ENCODE data around the gene CALY. TPM values are rescaled to one million over a fixed set of nuclear protein-coding genes. Genes with fewer than 3 reads are reported as not detected.

Gene CALY
- total RNA-seq, 1 donor from 2014 or later: 1.5 TPM

GRCh38 chr10:133303206-133303605 is 33.5 kb downstream of the CALY start:
- TF ChIP-seq, protein P1, sequence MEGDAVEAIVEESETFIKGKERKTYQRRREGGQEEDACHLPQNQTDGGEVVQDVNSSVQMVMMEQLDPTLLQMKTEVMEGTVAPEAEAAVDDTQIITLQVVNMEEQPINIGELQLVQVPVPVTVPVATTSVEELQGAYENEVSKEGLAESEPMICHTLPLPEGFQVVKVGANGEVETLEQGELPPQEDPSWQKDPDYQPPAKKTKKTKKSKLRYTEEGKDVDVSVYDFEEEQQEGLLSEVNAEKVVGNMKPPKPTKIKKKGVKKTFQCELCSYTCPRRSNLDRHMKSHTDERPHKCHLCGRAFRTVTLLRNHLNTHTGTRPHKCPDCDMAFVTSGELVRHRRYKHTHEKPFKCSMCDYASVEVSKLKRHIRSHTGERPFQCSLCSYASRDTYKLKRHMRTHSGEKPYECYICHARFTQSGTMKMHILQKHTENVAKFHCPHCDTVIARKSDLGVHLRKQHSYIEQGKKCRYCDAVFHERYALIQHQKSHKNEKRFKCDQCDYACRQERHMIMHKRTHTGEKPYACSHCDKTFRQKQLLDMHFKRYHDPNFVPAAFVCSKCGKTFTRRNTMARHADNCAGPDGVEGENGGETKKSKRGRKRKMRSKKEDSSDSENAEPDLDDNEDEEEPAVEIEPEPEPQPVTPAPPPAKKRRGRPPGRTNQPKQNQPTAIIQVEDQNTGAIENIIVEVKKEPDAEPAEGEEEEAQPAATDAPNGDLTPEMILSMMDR (conservative IDR thresholded peaks at IDR 0.05; ENCODE audit: low read depth, low read length): no peak
- DNase-seq (ENCODE audit: low read depth): no peak
- no peak overlapping the region for H3K4me3 ChIP-seq (ENCODE audit: low read depth, low read length)

- no peak overlapping the region for H3K4me3 ChIP-seq (ENCODE audit: low read depth, low read length)
- TF ChIP-seq, protein P1 (conservative IDR thresholded peaks at IDR 0.05; ENCODE audit: low read depth, low read length): no peak
- no peak for DNase-seq (ENCODE audit: low read depth)
Observed at GRCh38 chr10:133302230-133302629, 34.5 kb downstream of the CALY start.

- DNase-seq (ENCODE audit: low read depth): no peak
- H3K4me3 ChIP-seq (ENCODE audit: low read depth, low read length): no peak overlapping the region
- TF ChIP-seq, protein P1 (conservative IDR thresholded peaks at IDR 0.05; ENCODE audit: low read depth, low read length): no peak
Observed at GRCh38 chr10:133299738-133300137, 37.0 kb downstream of the CALY start.

GRCh38 chr10:133299224-133299623 is 37.5 kb downstream of the CALY start:
- TF ChIP-seq, protein P1 (conservative IDR thresholded peaks at IDR 0.05; ENCODE audit: low read depth, low read length): no peak
- no peak overlapping the region for H3K4me3 ChIP-seq (ENCODE audit: low read depth, low read length)
- DNase-seq (ENCODE audit: low read depth): no peak

DNA sequence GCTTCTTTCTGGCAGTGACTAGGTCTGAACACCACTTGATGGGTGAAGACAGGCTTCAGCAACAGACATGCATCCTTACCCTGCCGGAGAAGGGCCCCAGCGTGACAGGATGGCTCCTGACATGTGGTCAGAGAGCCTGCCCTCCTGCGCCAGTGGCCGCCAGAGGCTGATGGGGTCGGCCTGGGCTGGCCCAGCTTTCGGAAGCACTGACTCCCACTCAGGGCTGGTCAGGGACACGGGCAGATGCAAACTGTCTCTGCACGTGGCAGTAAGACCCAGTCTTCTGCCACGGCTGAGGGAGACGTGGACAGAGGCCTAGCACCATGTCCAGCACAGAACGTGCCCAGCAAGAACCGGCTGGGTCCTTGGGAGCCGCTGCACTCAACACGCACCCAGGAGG is 38.2 kb downstream of the CALY start:
- TF ChIP-seq, protein P1 (conservative IDR thresholded peaks at IDR 0.05; ENCODE audit: low read depth, low read length): no peak
- no peak for DNase-seq (ENCODE audit: low read depth)

DNA sequence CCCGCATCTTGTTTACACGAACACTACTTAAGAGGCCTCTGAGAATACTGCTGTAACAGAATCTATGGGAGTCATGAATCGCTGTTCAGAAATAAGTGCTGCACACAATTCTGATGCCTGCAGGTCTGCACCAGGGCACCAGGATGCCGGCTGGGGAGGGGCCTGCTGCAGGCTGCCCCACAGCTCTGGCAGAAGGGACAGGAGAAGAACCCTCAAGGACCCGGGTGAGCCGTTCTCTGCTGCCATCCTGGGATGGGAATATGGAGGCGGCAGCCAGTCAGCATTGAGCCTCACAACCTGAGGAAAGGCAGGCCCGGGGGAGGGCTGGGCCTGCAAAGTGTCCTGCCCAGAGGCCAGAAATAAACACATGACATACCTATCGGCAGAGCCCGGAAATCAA is 39.2 kb downstream of the CALY start:
- TF ChIP-seq, protein P1 (conservative IDR thresholded peaks at IDR 0.05; ENCODE audit: low read depth, low read length): no peak
- H3K4me3 ChIP-seq (ENCODE audit: low read depth, low read length): no peak overlapping the region
- DNase-seq (ENCODE audit: low read depth): no peak

More for the DNA sequence above, 38.2 kb downstream of the CALY start:
- no peak overlapping the region for H3K4me3 ChIP-seq (ENCODE audit: low read depth, low read length)

DNA sequence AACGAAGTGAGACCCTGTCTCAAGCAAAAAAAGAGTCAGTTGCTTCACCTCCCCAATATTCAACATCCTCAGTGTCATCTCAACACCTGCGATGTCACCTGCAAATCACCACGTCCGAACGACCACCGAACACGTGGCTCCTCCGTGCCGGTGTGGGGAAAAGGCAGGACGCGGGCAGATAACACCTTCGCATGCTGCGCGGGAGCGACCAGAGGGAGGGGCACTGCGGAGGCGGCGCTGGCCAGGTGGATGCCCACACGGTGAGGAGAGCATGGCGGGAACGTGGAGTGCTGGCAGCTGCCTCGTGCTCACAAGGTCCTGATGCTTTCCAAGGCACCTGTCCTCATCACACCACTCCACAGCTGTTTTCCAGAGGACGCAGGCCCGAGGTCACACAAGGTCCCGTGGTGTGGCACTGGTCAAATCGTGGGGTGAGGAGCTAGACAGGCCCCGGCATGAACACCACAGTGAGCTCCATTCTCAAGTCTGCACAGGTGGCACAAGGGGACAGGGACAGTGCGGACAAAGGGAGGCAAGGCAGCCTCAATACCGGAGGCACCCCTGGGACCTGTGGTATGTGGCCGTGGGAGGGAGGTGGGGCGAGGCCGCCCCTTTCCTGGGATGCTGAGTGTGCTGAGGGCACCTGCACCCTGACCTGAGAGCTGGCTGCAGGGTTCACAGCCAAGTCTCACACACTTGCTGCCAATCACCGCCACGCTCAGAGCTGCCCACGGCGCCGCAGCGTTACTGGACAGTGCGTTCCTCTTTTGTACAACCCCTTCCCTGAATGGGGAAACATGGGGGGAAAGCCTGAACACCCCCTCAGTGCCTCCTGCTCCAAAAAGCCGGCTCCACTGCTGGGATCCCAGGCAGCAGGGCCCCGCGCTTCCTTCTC is 41.0 kb downstream of the CALY start:
- TF ChIP-seq, protein P1 (conservative IDR thresholded peaks at IDR 0.05; ENCODE audit: low read depth, low read length): no peak
- no peak for DNase-seq (ENCODE audit: low read depth)

More for the DNA sequence above, 41.0 kb downstream of the CALY start:
- no peak overlapping the region for H3K4me3 ChIP-seq (ENCODE audit: low read depth, low read length)

Data from epithelial cell of proximal tubule (primary cell).